GM10266 (cell line): ENCODE data around the gene PRND.
A peak's percentile ranks its signal among the peaks of the same experiment; 100 is the strongest.
"Not testable (repeated sequence)": the region's sequence is repeated elsewhere in the genome, so short reads cannot be mapped to it uniquely, and the experiment has no call there.

ENCODE experiments used
- DNase-seq: peaks from one replicate; pipeline ENCODE4 v3.0.0; 2012; ENCODE audit errors: extremely low spot score
- TF ChIP-seq, protein P1 (sequence below): IDR thresholded peaks from 2 replicates; pipeline ENCODE4 v1.5.1; 2012; ENCODE audit warnings: mild to moderate bottlenecking, low read depth; ENCODE audit not compliant: control insufficient read depth, insufficient read depth; ENCODE audit errors: missing control alignments

Gene PRND

DNA sequence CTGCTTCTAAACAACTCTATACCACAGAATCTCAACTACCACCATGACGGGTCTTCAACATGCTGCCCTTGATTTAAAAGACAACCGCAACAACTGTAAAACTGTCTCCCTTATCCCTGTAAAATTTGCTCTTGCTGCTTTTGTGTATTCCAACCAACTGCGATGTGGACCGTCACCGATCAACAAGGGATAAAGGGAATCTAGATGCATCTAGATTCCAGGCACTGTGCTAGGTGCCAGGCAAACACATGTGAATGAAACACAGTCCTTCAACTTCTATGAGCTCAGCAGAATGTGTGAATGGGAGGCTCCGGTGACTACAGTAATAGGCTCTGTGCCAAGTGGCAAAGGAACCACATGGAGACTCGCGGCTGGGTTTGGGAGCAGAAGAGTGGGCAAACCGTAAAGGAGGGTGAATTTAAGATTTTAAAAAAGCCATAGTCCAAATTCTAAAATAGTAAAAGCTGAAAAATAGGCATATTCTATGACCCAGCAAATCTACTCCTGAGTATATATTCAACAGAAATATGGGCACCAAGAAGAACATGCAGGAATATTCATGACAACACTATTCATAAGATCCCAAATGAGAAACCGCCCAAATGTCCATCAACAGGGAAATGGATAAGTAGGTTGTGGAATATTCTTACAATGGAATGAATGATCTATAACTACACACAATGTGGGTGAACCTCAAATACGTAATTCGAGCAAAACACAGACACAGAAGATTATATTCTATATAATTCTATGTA is 3.7 kb upstream of the PRND start:
- no peak for DNase-seq
- TF ChIP-seq, protein P1, sequence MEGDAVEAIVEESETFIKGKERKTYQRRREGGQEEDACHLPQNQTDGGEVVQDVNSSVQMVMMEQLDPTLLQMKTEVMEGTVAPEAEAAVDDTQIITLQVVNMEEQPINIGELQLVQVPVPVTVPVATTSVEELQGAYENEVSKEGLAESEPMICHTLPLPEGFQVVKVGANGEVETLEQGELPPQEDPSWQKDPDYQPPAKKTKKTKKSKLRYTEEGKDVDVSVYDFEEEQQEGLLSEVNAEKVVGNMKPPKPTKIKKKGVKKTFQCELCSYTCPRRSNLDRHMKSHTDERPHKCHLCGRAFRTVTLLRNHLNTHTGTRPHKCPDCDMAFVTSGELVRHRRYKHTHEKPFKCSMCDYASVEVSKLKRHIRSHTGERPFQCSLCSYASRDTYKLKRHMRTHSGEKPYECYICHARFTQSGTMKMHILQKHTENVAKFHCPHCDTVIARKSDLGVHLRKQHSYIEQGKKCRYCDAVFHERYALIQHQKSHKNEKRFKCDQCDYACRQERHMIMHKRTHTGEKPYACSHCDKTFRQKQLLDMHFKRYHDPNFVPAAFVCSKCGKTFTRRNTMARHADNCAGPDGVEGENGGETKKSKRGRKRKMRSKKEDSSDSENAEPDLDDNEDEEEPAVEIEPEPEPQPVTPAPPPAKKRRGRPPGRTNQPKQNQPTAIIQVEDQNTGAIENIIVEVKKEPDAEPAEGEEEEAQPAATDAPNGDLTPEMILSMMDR: no peak

DNA sequence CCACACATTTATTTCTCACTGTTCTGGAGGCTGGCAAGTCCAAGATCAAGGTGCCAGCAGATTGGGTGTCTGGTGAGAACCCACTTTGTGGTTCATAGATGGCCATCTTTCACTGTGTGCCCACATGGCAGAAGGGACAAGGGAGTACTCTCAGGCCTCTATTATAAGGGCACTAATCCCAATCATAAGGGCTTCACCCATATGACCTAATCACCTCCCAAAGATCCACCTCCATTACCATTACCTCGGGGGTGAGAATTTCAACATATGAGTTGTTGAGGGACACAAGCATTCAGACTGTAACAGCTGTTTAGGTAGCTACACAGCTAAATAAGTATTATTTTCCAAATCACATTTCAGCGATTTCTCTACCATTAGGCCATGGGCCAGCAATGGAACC is 2.5 kb upstream of the PRND start:
- no peak for DNase-seq
- TF ChIP-seq, protein P1: no peak

DNA sequence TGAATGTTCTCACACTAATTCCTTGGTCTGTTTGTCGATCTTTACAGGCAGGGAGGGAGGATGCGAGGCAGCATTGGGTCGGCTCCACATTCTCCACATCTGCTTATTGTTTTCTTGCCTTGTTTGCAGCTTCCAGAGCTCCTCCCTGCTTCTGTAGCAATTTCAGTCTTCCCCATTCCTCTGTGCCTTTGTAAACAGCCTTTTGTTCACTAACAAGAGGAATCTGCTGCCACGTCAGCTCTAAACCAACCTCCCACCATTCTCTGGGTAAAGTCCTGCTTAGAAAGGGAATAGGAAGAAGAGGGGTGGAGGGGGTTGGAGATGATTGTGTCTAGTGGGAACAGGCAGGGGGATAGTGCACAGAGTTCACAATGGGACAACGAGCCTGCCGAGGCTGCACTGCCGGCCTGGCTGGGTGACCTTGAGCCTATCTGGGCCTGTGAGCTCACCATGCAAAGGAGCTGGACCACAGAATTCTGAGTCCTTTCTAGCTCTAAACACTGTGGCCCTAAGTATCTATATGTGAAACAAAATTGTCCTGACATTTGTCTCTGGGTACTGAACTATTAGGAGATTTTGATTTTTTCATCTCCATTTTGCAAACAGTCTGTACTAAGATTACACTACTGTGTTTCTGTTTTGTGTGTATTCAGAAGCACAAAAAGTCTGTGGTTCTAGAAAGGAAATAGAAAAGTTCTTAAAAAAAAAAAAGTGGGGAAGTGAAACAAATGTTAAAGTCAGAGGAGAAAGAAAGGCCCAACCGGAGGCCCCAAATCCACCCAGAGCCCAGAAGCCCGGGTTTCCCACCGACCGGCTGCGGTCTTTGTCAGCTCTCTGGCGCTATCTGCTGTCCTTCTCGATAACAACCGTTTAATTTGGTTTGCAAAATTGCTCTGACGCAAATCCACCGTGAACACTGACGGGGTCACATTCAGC is 1.4 kb upstream of the PRND start:
- peak; percentile 88 for DNase-seq
- TF ChIP-seq, protein P1: peak; percentile 80

DNA sequence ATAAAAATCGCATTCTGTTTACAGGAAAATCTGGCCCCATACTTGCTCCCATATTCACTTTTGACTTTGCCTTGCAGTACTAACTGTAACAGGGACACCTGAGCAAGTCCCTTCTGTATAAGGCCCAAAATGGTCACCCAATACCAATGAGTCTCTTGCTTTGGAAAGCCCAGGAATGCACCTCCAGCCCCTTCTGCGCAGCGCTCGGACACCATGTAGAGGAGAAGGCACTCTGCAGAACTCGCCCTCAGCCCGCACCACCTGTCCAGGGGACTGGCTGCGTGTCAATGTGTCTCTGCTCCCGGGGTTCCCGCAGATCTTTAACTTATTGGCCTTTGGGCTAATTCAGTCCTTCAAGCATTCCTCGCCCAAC is 746 bp upstream of the PRND start:
- no peak for DNase-seq
- TF ChIP-seq, protein P1: peak; percentile 3

DNA sequence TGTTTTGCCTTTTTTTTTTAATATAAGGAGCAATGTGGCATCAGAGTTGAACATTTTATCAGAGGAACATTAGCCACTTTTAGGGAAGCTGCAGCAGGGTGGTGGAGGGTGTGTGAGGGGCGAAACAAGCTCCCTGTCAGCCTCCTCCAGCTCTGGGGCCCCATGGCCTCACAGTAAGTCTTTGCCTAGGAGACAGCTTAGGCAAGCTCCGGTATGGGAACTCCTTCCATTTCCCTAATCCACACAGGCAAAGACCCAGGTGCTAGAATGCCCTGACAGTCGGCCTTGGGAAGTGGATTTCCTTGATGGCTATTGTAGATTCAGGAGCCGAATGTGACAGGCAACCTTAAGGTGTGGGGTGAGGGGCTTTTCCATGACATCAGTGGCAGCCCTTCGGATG is 862 bp downstream of the PRND start:
- TF ChIP-seq, protein P1: no peak
- DNase-seq: no peak

DNA sequence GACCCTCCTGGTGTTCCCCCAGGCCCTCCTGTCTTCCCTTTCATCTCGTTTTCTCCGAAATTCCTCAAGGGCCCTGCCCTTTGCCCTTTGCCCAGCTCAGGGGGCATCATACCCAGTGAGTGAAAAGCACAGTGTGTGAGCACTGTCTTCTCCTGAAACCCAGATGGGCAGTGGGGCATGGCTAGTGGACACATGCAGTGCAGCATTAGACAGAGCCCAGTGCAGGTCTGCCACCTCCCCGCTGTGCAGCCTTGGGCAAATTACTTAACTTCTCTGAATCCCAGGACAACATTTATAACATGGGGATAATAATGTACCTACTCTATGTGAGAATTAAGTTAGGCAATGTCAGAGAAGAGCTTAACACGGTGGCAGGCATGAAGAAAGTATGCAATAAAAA is 1.3 kb downstream of the PRND start:
- DNase-seq: no peak
- TF ChIP-seq, protein P1: no peak

DNA sequence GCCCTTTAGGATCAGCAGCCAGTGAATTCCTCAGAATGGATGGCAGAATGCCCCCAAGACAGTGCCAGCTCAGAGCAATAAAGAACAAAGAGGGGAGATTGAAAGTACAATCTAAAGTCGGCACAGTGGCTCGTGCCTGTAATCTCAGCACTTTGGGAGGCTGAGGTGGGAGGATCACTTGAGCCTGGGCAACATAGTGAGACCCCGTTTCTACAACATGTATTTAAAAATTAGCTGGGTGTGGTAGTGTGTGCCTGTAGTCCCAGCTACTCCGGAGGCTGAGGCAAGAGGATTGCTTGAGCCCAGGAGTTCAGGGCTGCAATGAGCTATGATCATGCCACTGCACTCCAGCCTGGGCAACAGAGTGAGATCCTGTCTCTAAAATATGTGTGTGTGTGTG is 1.8 kb downstream of the PRND start:
- DNase-seq: not testable (repeated sequence)
